Measurements from ENCODE around the gene PIK3C2G. TPM values are rescaled to one million over a fixed set of nuclear protein-coding genes. Genes with fewer than 3 reads are reported as not detected.

The PIK3C2G gene
- total RNA-seq, 2 experiments from 2014 or later, result not detected

DNA sequence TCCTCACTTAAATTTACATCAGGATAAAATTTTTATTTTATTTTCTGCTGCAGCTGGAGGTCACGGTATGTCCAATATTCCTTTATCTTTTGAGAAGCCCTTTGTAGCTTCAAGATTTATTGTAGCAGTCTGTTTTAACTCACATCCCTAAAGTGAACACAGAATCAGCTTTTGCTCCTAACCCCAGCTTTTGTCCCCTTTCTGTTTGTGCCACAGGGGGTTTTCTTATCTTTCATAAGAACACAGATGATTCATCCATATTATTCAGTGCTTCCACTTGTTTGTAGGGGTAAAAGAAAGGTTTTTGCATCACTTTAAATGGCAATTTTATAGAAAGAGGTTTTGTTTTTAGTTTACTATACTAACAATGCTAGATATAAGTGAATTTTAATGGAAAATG is 21.8 kb upstream of the PIK3C2G start:
- H4K20me1 ChIP-seq (ENCODE audit: insufficient read depth, low read length), result no peaks in the 10 kb centered on the region
- intact Hi-C loops (cut with micrococcal nuclease; ENCODE audit: unreplicated experiment), result no loop called here
- H3K79me2 ChIP-seq (ENCODE audit: insufficient read depth, low read depth, low read length), result no peaks in the 10 kb centered on the region
- no peak overlapping the region for H3K4me3 ChIP-seq (ENCODE audit: low read depth, low read length, poor library complexity, severe bottlenecking)
- TF ChIP-seq EZH2phosphoT487 (IDR thresholded peaks at IDR 0.05; ENCODE audit: borderline replicate concordance, low read depth, low read length), result no peak
- TF ChIP-seq, protein P1, sequence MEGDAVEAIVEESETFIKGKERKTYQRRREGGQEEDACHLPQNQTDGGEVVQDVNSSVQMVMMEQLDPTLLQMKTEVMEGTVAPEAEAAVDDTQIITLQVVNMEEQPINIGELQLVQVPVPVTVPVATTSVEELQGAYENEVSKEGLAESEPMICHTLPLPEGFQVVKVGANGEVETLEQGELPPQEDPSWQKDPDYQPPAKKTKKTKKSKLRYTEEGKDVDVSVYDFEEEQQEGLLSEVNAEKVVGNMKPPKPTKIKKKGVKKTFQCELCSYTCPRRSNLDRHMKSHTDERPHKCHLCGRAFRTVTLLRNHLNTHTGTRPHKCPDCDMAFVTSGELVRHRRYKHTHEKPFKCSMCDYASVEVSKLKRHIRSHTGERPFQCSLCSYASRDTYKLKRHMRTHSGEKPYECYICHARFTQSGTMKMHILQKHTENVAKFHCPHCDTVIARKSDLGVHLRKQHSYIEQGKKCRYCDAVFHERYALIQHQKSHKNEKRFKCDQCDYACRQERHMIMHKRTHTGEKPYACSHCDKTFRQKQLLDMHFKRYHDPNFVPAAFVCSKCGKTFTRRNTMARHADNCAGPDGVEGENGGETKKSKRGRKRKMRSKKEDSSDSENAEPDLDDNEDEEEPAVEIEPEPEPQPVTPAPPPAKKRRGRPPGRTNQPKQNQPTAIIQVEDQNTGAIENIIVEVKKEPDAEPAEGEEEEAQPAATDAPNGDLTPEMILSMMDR (conservative IDR thresholded peaks at IDR 0.05; ENCODE audit: low read length), result no peak
- no peaks in the 10 kb centered on the region for H3K9me3 ChIP-seq (ENCODE audit: low read length)
- BruUV-seq (replicated peaks), result no TSS peak
- no peak overlapping the region for H2AFZ ChIP-seq (ENCODE audit: low read length)
- H3K36me3 ChIP-seq (ENCODE audit: insufficient read depth, low read length), result no peaks in the 10 kb centered on the region
- H3K4me2 ChIP-seq (ENCODE audit: low read length), result no peak overlapping the region
- H3K9me2 ChIP-seq (ENCODE audit: insufficient read depth, low read length), result no peaks in the 10 kb centered on the region
- H3K4me1 ChIP-seq (ENCODE audit: insufficient read depth, low read length, poor library complexity, severe bottlenecking), result no peaks in the 10 kb centered on the region
- POLR2A ChIA-PET, result interaction anchor here (1.2 kb wide), 1 partner anchor 14 kb away, joined by 4 read pairs; no protein-coding TSS in a partner anchor
- CTCF ChIA-PET (ENCODE audit: unreplicated experiment), result no interaction called here
- no peak for DNase-seq (ENCODE audit: low spot score)
- no peak overlapping the region for H3K27ac ChIP-seq (ENCODE audit: low read depth, low read length, poor library complexity, severe bottlenecking)

DNA sequence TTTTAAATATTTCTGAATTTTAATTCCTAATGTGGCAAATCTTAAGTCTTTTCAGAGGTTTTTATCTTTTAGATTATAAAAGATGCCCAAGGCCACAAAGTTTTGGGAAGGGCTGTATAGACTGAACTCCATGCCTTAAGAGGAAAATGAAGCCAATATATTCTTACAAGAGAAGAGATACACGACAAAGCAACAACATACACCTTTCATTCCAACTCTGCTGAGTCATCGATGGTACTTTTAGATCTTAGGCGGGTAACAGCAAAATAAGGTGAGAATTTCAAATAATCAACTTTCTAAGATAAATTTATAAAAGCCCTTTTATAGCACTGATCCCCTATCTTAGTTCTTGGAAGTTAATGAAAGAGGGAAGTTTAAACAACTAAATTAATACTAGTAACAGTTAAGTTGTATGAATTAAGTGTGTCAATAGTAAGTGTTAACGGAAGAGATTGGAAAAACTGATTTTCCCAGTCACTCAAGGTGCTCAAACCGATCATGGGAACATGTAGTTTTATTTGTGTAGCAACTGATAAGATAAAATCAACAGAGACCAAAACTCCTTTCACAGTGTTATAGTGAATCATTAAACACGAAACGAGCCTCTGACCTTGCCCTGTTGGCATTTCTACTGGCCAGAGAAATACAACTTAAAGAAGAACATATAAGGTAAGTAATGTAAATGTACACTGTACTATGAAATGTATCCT is 18.8 kb upstream of the PIK3C2G start:
- intact Hi-C loops (cut with micrococcal nuclease; ENCODE audit: unreplicated experiment), result loop anchor here (10.0 kb wide), 1 partner anchor 942 kb away; no protein-coding TSS in a partner anchor
- Histone ChIP-seq H3K4me2 (ENCODE audit: low read length) (no peak overlapping the region), H3K9me2 (ENCODE audit: insufficient read depth, low read length) (no peaks in the 10 kb centered on the region), H3K79me2 (ENCODE audit: insufficient read depth, low read depth, low read length) (no peaks in the 10 kb centered on the region), H4K20me1 (ENCODE audit: insufficient read depth, low read length) (no peaks in the 10 kb centered on the region), H2AFZ (ENCODE audit: low read length) (no peak overlapping the region), H3K27ac (ENCODE audit: low read depth, low read length, poor library complexity, severe bottlenecking) (no peak overlapping the region), H3K4me3 (ENCODE audit: low read depth, low read length, poor library complexity, severe bottlenecking) (no peak overlapping the region), H3K4me1 (ENCODE audit: insufficient read depth, low read length, poor library complexity, severe bottlenecking) (no peaks in the 10 kb centered on the region), H3K9me3 (ENCODE audit: low read length) (no peaks in the 10 kb centered on the region), H3K36me3 (ENCODE audit: insufficient read depth, low read length) (no peaks in the 10 kb centered on the region)
- DNase-seq (ENCODE audit: low spot score), result no peak
- CTCF ChIA-PET (ENCODE audit: unreplicated experiment), result no interaction called here
- POLR2A ChIA-PET, result no interaction called here
- no TSS peak for BruUV-seq (replicated peaks)
- TF ChIP-seq, protein P1 (conservative IDR thresholded peaks at IDR 0.05; ENCODE audit: low read length), result no peak
- no peak for TF ChIP-seq EZH2phosphoT487 (IDR thresholded peaks at IDR 0.05; ENCODE audit: borderline replicate concordance, low read depth, low read length)

DNA sequence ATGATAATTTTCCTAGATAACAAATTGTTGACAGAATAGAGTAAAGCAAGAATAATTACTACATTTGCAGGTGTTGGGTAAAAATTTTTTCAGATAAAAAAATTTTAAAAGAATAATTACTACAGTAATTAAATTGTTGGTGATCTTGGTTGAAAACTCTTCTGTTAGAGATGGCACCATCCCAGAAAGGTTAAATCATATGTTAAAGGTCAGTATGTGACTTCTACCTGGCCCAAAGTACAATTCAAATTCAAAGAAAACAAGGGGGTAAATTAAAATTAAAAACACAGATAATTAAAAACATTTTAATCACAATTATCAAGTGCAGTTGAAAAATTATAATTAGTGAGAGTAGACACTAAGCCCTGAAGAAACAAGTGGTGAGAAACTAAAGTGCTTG is 18.1 kb upstream of the PIK3C2G start:
- H2AFZ ChIP-seq (ENCODE audit: low read length), result no peak overlapping the region
- DNase-seq (ENCODE audit: low spot score), result no peak
- no peaks in the 10 kb centered on the region for H3K79me2 ChIP-seq (ENCODE audit: insufficient read depth, low read depth, low read length)
- no peaks in the 10 kb centered on the region for H3K36me3 ChIP-seq (ENCODE audit: insufficient read depth, low read length)
- POLR2A ChIA-PET, result no interaction called here
- no peaks in the 10 kb centered on the region for H4K20me1 ChIP-seq (ENCODE audit: insufficient read depth, low read length)
- CTCF ChIA-PET (ENCODE audit: unreplicated experiment), result no interaction called here
- no TSS peak for BruUV-seq (replicated peaks)
- intact Hi-C loops (cut with micrococcal nuclease; ENCODE audit: unreplicated experiment), result loop anchor here (10.0 kb wide), 1 partner anchor 942 kb away; no protein-coding TSS in a partner anchor
- H3K27ac ChIP-seq (ENCODE audit: low read depth, low read length, poor library complexity, severe bottlenecking), result no peak overlapping the region
- H3K4me1 ChIP-seq (ENCODE audit: insufficient read depth, low read length, poor library complexity, severe bottlenecking), result no peaks in the 10 kb centered on the region
- no peaks in the 10 kb centered on the region for H3K9me2 ChIP-seq (ENCODE audit: insufficient read depth, low read length)
- TF ChIP-seq, protein P1 (conservative IDR thresholded peaks at IDR 0.05; ENCODE audit: low read length), result no peak
- TF ChIP-seq EZH2phosphoT487 (IDR thresholded peaks at IDR 0.05; ENCODE audit: borderline replicate concordance, low read depth, low read length), result no peak
- H3K9me3 ChIP-seq (ENCODE audit: low read length), result no peaks in the 10 kb centered on the region
- H3K4me2 ChIP-seq (ENCODE audit: low read length), result no peak overlapping the region
- no peak overlapping the region for H3K4me3 ChIP-seq (ENCODE audit: low read depth, low read length, poor library complexity, severe bottlenecking)
